GM10266 (cell line): ENCODE measurements around the gene SPATS2L.
A peak's percentile ranks its signal among the peaks of the same experiment; 100 is the strongest.

Source experiments
- DNase-seq: peaks from one replicate; pipeline ENCODE4 v3.0.0; 2012; ENCODE audit errors: extremely low spot score
- TF ChIP-seq, protein P1 (sequence below): IDR thresholded peaks from 2 replicates; pipeline ENCODE4 v1.5.1; 2012; ENCODE audit warnings: mild to moderate bottlenecking, low read depth; ENCODE audit not compliant: control insufficient read depth, insufficient read depth; ENCODE audit errors: missing control alignments

SPATS2L gene

DNA sequence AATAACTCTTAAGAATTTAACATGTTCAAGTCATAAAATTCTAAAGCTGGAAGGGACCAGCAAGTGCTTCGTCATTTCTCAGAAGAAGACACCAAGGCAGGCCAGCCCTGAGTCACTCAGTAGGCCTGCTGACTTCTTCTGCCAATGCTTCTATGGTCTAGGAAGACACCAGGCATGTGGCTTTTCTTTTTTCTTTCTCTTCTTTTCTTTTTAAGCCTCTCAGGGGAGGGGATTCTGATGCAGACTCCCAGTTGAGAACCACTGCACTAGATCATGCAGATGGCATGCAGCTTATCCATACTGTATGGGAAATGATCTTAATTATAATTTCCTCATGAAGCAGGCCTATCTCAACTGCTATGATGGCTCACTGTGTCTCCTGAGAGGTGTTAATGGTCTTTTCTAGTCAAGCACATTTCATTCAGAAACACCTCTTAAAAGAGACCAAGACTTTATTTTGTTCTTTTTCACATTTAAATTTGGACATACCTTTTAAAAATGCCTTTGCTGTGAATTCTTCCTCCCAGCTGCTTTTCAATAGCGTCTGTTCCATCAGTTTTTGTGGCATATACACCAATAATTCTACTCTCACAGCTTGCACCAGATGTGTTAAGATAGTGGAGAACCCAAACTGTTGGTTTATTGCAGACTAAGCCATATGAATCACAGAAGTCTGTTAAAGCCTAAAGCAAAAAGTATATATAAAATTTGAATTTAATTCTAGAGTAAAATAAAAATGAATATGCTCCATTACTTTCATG, 192.1 kb downstream of the SPATS2L start:
- TF ChIP-seq, protein P1, sequence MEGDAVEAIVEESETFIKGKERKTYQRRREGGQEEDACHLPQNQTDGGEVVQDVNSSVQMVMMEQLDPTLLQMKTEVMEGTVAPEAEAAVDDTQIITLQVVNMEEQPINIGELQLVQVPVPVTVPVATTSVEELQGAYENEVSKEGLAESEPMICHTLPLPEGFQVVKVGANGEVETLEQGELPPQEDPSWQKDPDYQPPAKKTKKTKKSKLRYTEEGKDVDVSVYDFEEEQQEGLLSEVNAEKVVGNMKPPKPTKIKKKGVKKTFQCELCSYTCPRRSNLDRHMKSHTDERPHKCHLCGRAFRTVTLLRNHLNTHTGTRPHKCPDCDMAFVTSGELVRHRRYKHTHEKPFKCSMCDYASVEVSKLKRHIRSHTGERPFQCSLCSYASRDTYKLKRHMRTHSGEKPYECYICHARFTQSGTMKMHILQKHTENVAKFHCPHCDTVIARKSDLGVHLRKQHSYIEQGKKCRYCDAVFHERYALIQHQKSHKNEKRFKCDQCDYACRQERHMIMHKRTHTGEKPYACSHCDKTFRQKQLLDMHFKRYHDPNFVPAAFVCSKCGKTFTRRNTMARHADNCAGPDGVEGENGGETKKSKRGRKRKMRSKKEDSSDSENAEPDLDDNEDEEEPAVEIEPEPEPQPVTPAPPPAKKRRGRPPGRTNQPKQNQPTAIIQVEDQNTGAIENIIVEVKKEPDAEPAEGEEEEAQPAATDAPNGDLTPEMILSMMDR, result no peak
- DNase-seq, result no peak

DNA sequence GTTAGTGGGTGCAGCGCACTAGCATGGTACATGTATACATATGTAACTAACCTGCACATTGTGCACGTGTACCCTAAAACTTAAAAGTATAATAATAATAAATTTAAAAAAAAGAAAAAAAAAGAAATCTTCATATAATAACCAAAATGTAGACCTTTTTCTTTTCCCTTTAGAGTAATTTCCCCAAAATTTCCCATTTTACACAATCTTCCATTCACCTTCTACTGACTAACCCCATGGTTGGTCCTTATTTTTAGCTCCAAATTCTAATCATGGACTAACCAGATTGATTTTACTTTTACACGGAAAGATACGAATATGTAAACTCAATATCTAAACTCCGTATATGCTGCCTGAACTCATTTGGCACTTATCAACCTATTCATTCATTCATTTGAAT, 195.7 kb downstream of the SPATS2L start:
- TF ChIP-seq, protein P1, result no peak

DNA sequence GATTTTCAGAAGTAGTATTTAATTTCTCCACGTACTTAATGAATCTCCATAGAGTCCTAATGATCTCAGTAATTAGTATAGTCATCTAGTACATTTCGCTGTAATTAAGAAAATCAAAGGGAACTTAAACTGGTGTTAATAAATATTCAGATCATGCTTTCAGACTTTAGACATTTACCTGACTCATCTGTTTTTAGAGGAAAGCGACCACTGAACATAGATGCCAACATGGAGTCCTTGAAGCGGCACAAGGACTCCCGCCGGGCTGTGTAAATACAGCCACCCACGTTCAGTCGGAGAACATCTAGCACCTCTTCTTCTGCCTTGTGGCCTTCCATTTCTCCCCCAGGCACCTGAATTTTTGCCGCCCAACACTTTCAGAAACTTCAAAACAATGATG, 200.2 kb downstream of the SPATS2L start:
- no peak for DNase-seq
- TF ChIP-seq, protein P1, result no peak

More for the DNA sequence above, 195.7 kb downstream of the SPATS2L start:
- no peak for DNase-seq

DNA sequence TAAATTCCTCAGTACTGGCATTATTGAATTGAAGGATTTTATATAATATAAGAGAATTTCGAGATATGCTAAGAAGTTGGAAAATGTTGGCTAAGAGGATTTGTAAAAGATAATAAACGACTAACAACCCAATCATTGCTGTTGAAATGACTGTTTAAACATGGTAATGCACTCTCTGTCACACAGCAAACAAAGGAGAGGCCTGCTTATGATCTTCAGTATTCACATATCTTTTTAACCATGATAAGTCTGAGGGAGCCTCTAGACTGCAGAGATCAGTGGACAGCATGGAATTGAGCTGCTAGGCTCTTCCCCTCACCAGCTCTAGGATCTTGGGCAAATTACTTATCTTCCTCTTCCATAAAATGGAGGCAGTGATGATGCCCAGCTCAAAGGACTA, 200.7 kb downstream of the SPATS2L start:
- no peak for DNase-seq
- TF ChIP-seq, protein P1, result no peak

DNA sequence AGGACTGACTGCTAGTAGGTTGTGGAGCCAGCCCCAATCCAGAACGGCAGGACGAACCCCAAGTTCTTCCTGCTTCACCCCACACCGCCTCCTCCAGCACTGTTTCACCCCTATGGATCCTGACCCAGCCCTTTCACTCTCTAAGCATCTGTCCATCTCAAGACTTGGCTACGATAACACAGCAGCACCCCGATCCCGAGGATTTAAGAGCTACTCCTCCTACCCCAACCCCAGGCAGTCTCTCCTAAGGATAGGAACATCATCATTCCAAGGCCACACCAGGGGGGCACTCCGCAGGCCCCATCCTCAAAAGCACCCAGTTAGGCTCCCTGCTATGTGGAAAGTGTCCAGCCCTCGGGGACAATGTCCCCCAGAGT, 202.7 kb downstream of the SPATS2L start:
- peak; percentile 37 for DNase-seq

DNA sequence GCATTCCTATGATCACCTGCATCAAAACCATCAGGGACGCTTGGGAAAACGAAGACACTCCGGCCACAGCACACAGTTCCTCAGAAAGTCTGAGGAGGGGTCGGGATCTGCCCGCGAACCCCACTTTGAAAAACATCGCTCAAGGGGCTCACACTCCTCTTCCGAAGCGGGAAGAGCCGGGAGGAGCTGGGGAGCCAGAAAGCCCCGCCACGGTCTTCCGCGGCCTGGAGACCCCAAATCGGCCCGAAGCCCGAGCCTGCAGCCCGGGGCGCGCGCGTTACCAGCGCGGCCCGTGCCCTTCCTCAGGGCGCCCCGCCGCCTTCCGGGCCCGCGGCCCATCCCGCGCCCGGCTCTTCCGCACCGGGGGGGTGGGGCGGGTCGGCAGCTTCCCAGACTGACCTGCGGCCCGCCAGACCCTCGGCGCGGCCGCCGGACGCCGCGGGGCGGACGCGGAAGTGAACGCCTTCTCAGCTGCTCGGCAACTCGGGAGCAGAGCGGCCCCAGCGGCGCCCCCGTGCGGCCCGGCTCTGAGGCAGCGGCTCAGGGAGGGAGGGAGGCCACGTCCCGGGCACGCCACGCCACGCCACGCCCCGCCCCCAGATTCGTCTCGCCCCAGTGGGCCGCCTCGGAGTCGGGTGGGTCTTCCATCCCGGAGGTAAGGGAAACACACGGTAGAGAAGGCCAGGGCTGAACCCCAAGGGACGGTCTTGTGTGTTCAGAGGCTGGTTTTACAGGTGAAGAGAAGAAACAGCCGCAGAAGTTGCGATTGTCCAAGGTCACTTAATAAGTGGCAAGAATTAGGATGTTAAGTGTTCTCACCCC, 203.3 kb downstream of the SPATS2L start, which contains the start of gene KCTD18:
KCTD18 (minus strand) TSS at position 457 of the 822 bp plus-strand sequence. CDS start 3,052 bp downstream, outside the sequence.
- TF ChIP-seq, protein P1, result peak; percentile 95
- DNase-seq, result peak; percentile 97

More for the DNA sequence above, 202.7 kb downstream of the SPATS2L start:
- TF ChIP-seq, protein P1, result no peak
